ENCODE data around the gene TMA7.

DNA sequence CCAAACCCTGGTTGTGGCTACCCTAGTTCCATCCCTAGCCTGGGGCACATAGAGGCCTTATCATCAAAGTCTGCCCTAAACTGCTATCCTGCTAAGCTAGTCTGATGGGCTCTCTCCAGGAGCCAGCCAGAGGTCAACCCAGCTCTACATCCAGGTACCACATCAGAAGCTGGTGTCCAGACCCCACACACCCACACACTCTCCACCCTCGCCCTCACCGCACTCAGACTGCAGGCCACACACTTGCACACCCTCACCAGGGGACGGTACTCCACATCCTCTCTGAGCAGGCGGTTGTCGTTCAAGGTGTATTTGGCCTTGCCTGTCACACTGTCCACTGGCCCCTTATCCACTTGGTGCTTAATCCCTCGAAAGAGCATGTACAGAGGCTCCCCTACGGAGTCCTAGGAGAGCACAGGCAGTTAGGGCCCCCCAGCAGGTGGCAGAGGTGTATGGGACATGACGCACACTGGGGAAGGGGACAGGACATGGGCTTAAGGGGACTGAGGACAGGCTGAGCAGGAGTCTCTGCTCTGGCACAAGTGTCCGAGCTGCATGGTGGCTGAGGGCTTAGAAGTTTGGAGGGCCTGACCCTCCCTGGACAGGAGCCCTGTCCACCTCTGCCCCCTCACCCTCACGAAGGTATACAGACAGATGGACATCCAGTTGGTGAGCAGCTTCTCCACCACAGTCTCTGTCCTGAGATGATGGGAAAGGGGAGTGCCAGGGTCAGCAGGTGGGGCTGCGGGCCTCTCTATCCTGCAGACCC, 28.3 kb upstream of the TMA7 start:
- no peak for TF ChIP-seq POLR2AphosphoS5 (IDR thresholded peaks at IDR 0.05; ENCODE audit: low read depth, low read length)
- TF ChIP-seq POLR2A (IDR thresholded peaks at IDR 0.05; ENCODE audit: low read depth, low read length) = no peak

All from GM12892 (cell line).